K562 (cell line): ENCODE measurements around the gene PLEKHG4B. TPM values are rescaled to one million over a fixed set of nuclear protein-coding genes. Genes with fewer than 3 reads are reported as not detected.

Source experiments
- ATAC-seq: fragments of 200-7000 bp; cut with Tn5 transposase; 3 replicates; pipeline ENCODE4 v1.9.1; 2020; ENCODE audit warnings: moderate library complexity
- BruUV-seq: library from RNA; stranded (reverse); fragments of 400-500 nt; replicated peaks from 2 replicates; lab custom pipeline; 2021; lab: Mats Ljungman, UMichigan
- CTCF ChIA-PET: fragments of 300-600 bp; formaldehyde crosslinking; extraction: SDS; loops from one replicate; lab custom pipeline; 2021; ENCODE audit warnings: low intra/inter-chr PET ratio; lab: Yijun Ruan, JAX
- POLR2A ChIA-PET: fragments of 300-600, 350-650 bp; sonication (Branson Sonifier 250); formaldehyde crosslinking; extraction: SDS; loops from one replicate; lab custom pipeline; 2021; ENCODE audit warnings: antibody characterized with exemption, inconsistent platforms; lab: Yijun Ruan, JAX
- DNase-seq, 4 experiments: peaks; one replicate each; pipeline versions ENCODE4 v3.0.0 to v3.0.0-alpha.2; 2011 to 2018; ENCODE audit warnings: low spot score in 3 of 4, mixed read lengths in 3 of 4; ENCODE audit errors: extremely low read depth in 1 of 4
- FAIRE-seq: peaks from 2 replicates; lab custom pipeline; 2011; peaks lifted over from hg19 to GRCh38; lab: Jason Lieb, UNC
- H2AFZ ChIP-seq: 2 replicates; pipeline ENCODE4 v1.6.0; 2011; ENCODE audit warnings: low read depth, low read length, control low read depth, inconsistent platforms
- H3K27ac ChIP-seq: fragments of 200-600 bp; 3 replicates; pipeline ENCODE4 v1.8.0; 2011; ENCODE audit warnings: low read depth, mild to moderate bottlenecking, control low read depth, inconsistent platforms, low read length, moderate library complexity, mixed read lengths; ENCODE audit errors: extremely low read depth
- H3K27me3 ChIP-seq, 2 experiments: fragments of 300-600 bp in 1 of 2; 2 replicates in 1 of 2; 3 replicates in 1 of 2; pipeline versions ENCODE4 v1.6.0 to v1.8.0; 2011; ENCODE audit warnings: inconsistent platforms in 2 of 2, low read length in 2 of 2, mild to moderate bottlenecking in 1 of 2, mixed read lengths in 1 of 2, moderate library complexity in 1 of 2; ENCODE audit not compliant: control insufficient read depth in 2 of 2, insufficient read depth in 2 of 2
- H3K36me3 ChIP-seq: fragments of 300-600 bp; 3 replicates; pipeline ENCODE4 v1.8.0; 2011; ENCODE audit warnings: mild to moderate bottlenecking, low read length, inconsistent platforms; ENCODE audit not compliant: control insufficient read depth, insufficient read depth
- H3K4me1 ChIP-seq, 2 experiments: fragments of 200-600 bp in 1 of 2; replicated peaks in 1 of 2; 2 replicates in 1 of 2; 3 replicates in 1 of 2; pipeline versions ENCODE4 v1.5.1 to v1.8.0; 2011; ENCODE audit warnings: inconsistent platforms in 2 of 2, low read length in 2 of 2, mild to moderate bottlenecking in 1 of 2, mixed read lengths in 1 of 2, moderate library complexity in 1 of 2; ENCODE audit not compliant: control insufficient read depth in 2 of 2, insufficient read depth in 2 of 2
- H3K4me2 ChIP-seq: 2 replicates; pipeline ENCODE4 v1.6.1; 2011; ENCODE audit warnings: low read length, control low read depth, inconsistent platforms, mixed read lengths; ENCODE audit not compliant: insufficient read depth
- H3K4me3 ChIP-seq: fragments of 200-600 bp; sonication (generic), shearing (Covaris generic); 2 replicates; pipeline ENCODE4 v1.5.1; 2016; ENCODE audit warnings: control low read depth, inconsistent platforms
- H3K79me2 ChIP-seq: fragments of 200-600 bp; 3 replicates; pipeline ENCODE4 v1.8.0; 2011; ENCODE audit warnings: low read length, inconsistent platforms; ENCODE audit not compliant: control insufficient read depth, insufficient read depth
- H3K9ac ChIP-seq, 2 experiments: 2 replicates each; pipeline versions ENCODE4 v1.6.0 to v1.6.1; 2011; ENCODE audit warnings: low read depth in 2 of 2, low read length in 2 of 2, control low read depth in 1 of 2, inconsistent platforms in 1 of 2, mild to moderate bottlenecking in 1 of 2, mixed read lengths in 1 of 2; ENCODE audit not compliant: insufficient read depth in 1 of 2
- H3K9me1 ChIP-seq: one replicate; pipeline ENCODE4 v1.6.0; 2011; ENCODE audit warnings: inconsistent platforms, mild to moderate bottlenecking, low read length, moderate library complexity; ENCODE audit not compliant: control insufficient read depth, insufficient read depth
- H3K9me3 ChIP-seq: replicated peaks from 2 replicates; pipeline ENCODE4 v1.5.1; 2011; ENCODE audit warnings: low read depth, low read length, inconsistent platforms; ENCODE audit not compliant: control insufficient read depth, insufficient read depth
- H4K20me1 ChIP-seq: replicated peaks from 2 replicates; pipeline ENCODE4 v1.6.1; 2011; ENCODE audit warnings: low read length, inconsistent platforms, mixed read lengths; ENCODE audit not compliant: control insufficient read depth, insufficient read depth
- BCOR ChIP-seq: fragments of 450-650 bp; IDR thresholded peaks from 2 replicates; pipeline ENCODE4 v1.6.1; 2016
- CC2D1A ChIP-seq: fragments of 450-650 bp; IDR thresholded peaks from 2 replicates; pipeline ENCODE4 v1.6.1; 2017; ENCODE audit warnings: mild to moderate bottlenecking
- FUS ChIP-seq: fragments of 200-400 bp; formaldehyde crosslinking; optimal IDR thresholded peaks from 2 replicates; pipeline ENCODE3; 2017; ENCODE audit warnings: low read depth, low read length
- KAT2B ChIP-seq: IDR thresholded peaks from one replicate; pipeline ENCODE4 v1.6.1; 2012; ENCODE audit warnings: low read depth, mild to moderate bottlenecking, control low read depth, inconsistent platforms, low read length, moderate library complexity
- PYGO2 ChIP-seq: fragments of 450-650 bp; IDR thresholded peaks from 2 replicates; pipeline ENCODE4 v1.6.1; 2016; ENCODE audit warnings: mild to moderate bottlenecking, missing genetic modification characterization, moderate library complexity, missing compliant biosample characterization
- SMARCA5 ChIP-seq: fragments of 450-650 bp; IDR thresholded peaks from 2 replicates; pipeline ENCODE4 v1.6.1; 2016
- ZKSCAN8 ChIP-seq: fragments of 200-800 bp; sonication (Bioruptor generic); IDR thresholded peaks from 2 replicates; pipeline ENCODE4 v1.6.1; 2016; ENCODE audit warnings: missing genetic modification characterization, missing compliant biosample characterization
- ZNF174 ChIP-seq: fragments of 250-450 bp; sonication (Bioruptor Pico); IDR thresholded peaks from 2 replicates; pipeline ENCODE4 v1.4.0; 2020; ENCODE audit warnings: mild to moderate bottlenecking
- ZNF280A ChIP-seq: fragments of 450-650 bp; IDR thresholded peaks from 2 replicates; pipeline ENCODE4 v1.6.1; 2018; ENCODE audit warnings: mild to moderate bottlenecking, low read depth; ENCODE audit not compliant: partially characterized antibody
- WGBS: fragments of 100-300 bp; shearing (Covaris generic); methylation state at CpG from one replicate; pipeline ENCODE4 v1.1.6; 2016; ENCODE audit warnings: low coverage, mixed read lengths; ENCODE audit not compliant: insufficient coverage; ENCODE audit errors: missing lambda C conversion rate; 5-methylcytosine and 5-hydroxymethylcytosine counted together
- in situ Hi-C: fragments of 300-500 bp; cut with MboI; formaldehyde crosslinking; loops from 4 replicates; pipeline ENCODE4 v1.15.0; 2018; ENCODE audit warnings: inconsistent platforms, mixed read lengths
- intact Hi-C: fragments of 100-400 bp; cut with micrococcal nuclease; formaldehyde crosslinking; loops from 2 replicates; pipeline ENCODE4 v1.14.2; 2022
- polyA plus RNA-seq, 8 experiments: library from polyadenylated mRNA; depleted of rRNA in 4 of 8; stranded (reverse) in 5 of 8; unstranded in 3 of 8; fragments of >200 nt; fragmentation: Nextera tagmentation in 2 of 8; fragmentation: Illumina TruSeq in 1 of 8; extraction: Ambion mirVana in 2 of 8; extraction: Trizol in 1 of 8; gene quantifications; 2 replicates each; pipeline versions ENCODE4 v1.2.1 to v1.2.3, GENCODE V29; 2011 to 2014; ENCODE audit warnings: inconsistent platforms in 1 of 8, missing spikeins in 1 of 8
- total RNA-seq, 7 experiments: library from RNA; depleted of rRNA in 6 of 7; stranded (reverse); fragments of >200 nt in 6 of 7; fragmentation: Illumina TruSeq in 2 of 7; extraction: Trizol in 2 of 7; gene quantifications; 2 replicates each; pipeline versions ENCODE4 v1.2.1 to v1.2.3, GENCODE V29; 2011 to 2021; ENCODE audit warnings: low replicate concordance in 1 of 7

Gene PLEKHG4B
- total and polyA plus RNA-seq, 9 of the 15 experiments (the other 6 are each of a cell fraction or from before 2014, with no cell fraction given) = 0.02 TPM; not detected in 8

- peaks cover 26% of the 10 kb centered on the region for H4K20me1 ChIP-seq
- TF ChIP-seq KAT2B (no peak), SMARCA5 (0 out of 2 replicates have a peak, but pooled peaks have one; percentile 52), ZKSCAN8 (CRISPR knock-in tag) (peak; percentile 93), BCOR (peak; percentile 55; the same call in 1 of the 2 replicates)
- no TSS peak for BruUV-seq
- ATAC-seq = no peak
- ChIA-PET POLR2A (no interaction called here), CTCF (no interaction called here)
- intact Hi-C loops (no loop called here), in situ Hi-C loops (no loop called here)
- H2AFZ ChIP-seq = no peak overlapping the region
- FAIRE-seq = no peak
- H3K36me3 ChIP-seq = peaks cover 28% of the 10 kb centered on the region
- peaks cover 24 to 39% of the 10 kb centered on the region in 2 experiments for H3K4me1 ChIP-seq
- no peak overlapping the region for H3K4me2 ChIP-seq
- H3K79me2 ChIP-seq = peaks cover 28% of the 10 kb centered on the region
- DNase-seq = no peak
- H3K9me1 ChIP-seq = no peaks in the 10 kb centered on the region
- H3K9me3 ChIP-seq = no peaks in the 10 kb centered on the region
- no peak overlapping the region for H3K9ac ChIP-seq
- H3K27ac ChIP-seq = no peak overlapping the region
- H3K27me3 ChIP-seq = no peaks in the 10 kb centered on the region
- H3K4me3 ChIP-seq = no peak overlapping the region
Observed at GRCh38 chr5:204462-204861, 112.5 kb downstream of the PLEKHG4B start.

GRCh38 chr5:204966-205670 is 113.2 kb downstream of the PLEKHG4B start:
- TF ChIP-seq ZNF280A = no peak
- no peak for TF ChIP-seq PYGO2 (tag)
- TF ChIP-seq FUS = no peak
- no peak for TF ChIP-seq SMARCA5
- no peak for TF ChIP-seq ZNF174 (CRISPR knock-in tag)
- TF ChIP-seq CC2D1A = no peak
- H3K27me3 ChIP-seq = no peaks in the 10 kb centered on the region

More at GRCh38 chr5:204966-205670, 113.2 kb downstream of the PLEKHG4B start:
- Histone ChIP-seq H3K27ac (no peak overlapping the region), H3K4me1 (peaks cover 26 to 36% of the 10 kb centered on the region in 2 experiments), H3K79me2 (peaks cover 35% of the 10 kb centered on the region), H2AFZ (no peak overlapping the region), H3K9me3 (no peaks in the 10 kb centered on the region), H3K9me1 (no peaks in the 10 kb centered on the region), H3K4me2 (no peak overlapping the region), H3K9ac (0 out of 4 replicates have a peak overlapping the region, but pooled peaks of 1 of the 2 experiments have one; percentile 67), H3K36me3 (peaks cover 28% of the 10 kb centered on the region), H4K20me1 (peaks cover 31% of the 10 kb centered on the region), H3K4me3 (no peak overlapping the region)
- TSS peak; percentile 29 for BruUV-seq
- ATAC-seq (no peak), FAIRE-seq (no peak), DNase-seq (no peak)
- intact Hi-C loops = no loop called here
- CTCF ChIA-PET = no interaction called here
- POLR2A ChIA-PET = interaction anchor here (0.6 to 1.3 kb wide), 3 partner anchors 9 to 268 kb away, joined by 3 read pairs; no protein-coding TSS in a partner anchor
- in situ Hi-C loops = no loop called here
- WGBS = 93% methylated on average over 30 of the region's 30 CpGs
